Muscle layer of duodenum (tissue), 2 donors: ENCODE data around the gene AURKA.
A peak's percentile ranks its signal among the peaks of the same experiment; 100 is the strongest.
"Not testable (repeated sequence)": the region's sequence is repeated elsewhere in the genome, so short reads cannot be mapped to it uniquely, and the experiment has no call there.

Source experiments
- H3K27ac ChIP-seq: one replicate; pipeline ENCODE4 v1.7.0; 2013; ENCODE audit warnings: mild to moderate bottlenecking, low read length
- H3K27me3 ChIP-seq: one replicate; pipeline ENCODE4 v1.7.0; 2013; ENCODE audit warnings: low read depth, mild to moderate bottlenecking, control low read depth, low read length
- H3K36me3 ChIP-seq, 2 donors: one replicate each; pipeline ENCODE4 v1.7.0; 2013; ENCODE audit warnings: low read length in 2 of 2, control low read depth in 1 of 2, mild to moderate bottlenecking in 1 of 2; ENCODE audit not compliant: insufficient read depth in 2 of 2, control insufficient read depth in 1 of 2
- H3K4me1 ChIP-seq, 2 donors: one replicate each; pipeline ENCODE4 v1.7.0; 2013; ENCODE audit warnings: low read length in 2 of 2, mild to moderate bottlenecking in 2 of 2, control low read depth in 1 of 2, moderate library complexity in 1 of 2; ENCODE audit not compliant: insufficient read depth in 2 of 2, control insufficient read depth in 1 of 2
- H3K4me3 ChIP-seq, 2 donors: one replicate each; pipeline ENCODE4 v1.7.0; 2013; ENCODE audit warnings: low read length in 2 of 2, low read depth in 1 of 2, mild to moderate bottlenecking in 1 of 2
- H3K9me3 ChIP-seq, 2 donors: one replicate each; pipeline ENCODE4 v1.7.0; 2013; ENCODE audit warnings: low read length in 2 of 2, control low read depth in 1 of 2, mild to moderate bottlenecking in 1 of 2; ENCODE audit not compliant: control insufficient read depth in 1 of 2
- donor health status: healthy.

The AURKA gene

DNA sequence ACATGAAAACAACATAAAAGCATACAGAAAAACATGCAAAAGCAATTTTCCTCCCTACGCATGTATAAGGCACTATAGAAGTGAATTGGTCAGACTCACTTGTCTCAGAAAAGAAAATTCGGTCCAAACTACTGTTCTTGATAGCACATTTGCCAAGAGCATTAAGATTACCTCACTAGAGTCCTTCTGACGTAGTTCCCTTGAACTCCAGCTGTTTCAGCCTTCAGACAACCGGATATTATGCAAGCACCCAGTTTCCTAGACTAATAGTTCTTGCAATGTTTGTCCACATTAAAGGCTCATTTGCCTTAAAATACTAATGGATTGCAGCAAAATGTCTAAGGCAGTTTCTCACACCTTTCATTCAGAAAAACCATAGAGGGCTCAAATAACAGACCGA, 17.5 kb upstream of the AURKA start:
- Histone ChIP-seq H3K9me3 (no peaks in the 10 kb centered on the region), H3K27me3 (no peaks in the 10 kb centered on the region), H3K36me3 (peaks cover 21 to 36% of the 10 kb centered on the region in 2 donors), H3K27ac (peak overlapping the region; percentile 5), H3K4me3 (no peak overlapping the region), H3K4me1 (peaks cover 0 to 9% of the 10 kb centered on the region in 2 donors)

DNA sequence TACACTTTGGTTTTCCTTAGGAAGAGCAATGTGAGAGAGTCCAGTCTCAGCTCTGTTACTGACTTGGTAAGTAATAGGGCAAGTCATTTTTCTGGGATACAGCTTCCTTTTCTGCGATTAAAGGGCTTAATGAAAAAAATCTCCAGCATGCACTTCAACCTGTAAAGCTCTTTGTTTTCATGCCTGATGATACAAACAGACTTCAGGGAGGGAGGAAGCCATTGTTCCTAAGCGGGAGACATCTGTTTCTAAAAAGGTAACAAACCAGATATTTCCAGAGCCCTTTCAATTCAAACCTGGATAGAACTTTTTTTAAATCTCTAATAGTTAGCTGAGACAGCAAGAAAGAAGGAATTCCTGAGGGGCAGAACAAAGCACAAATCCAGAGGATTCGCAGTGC, 14.9 kb upstream of the AURKA start:
- Histone ChIP-seq H3K4me1 (peaks cover 0 to 9% of the 10 kb centered on the region in 2 donors), H3K27ac (no peak overlapping the region), H3K4me3 (no peak overlapping the region), H3K9me3 (no peaks in the 10 kb centered on the region), H3K27me3 (no peaks in the 10 kb centered on the region), H3K36me3 (peaks cover 35 to 55% of the 10 kb centered on the region in 2 donors)

DNA sequence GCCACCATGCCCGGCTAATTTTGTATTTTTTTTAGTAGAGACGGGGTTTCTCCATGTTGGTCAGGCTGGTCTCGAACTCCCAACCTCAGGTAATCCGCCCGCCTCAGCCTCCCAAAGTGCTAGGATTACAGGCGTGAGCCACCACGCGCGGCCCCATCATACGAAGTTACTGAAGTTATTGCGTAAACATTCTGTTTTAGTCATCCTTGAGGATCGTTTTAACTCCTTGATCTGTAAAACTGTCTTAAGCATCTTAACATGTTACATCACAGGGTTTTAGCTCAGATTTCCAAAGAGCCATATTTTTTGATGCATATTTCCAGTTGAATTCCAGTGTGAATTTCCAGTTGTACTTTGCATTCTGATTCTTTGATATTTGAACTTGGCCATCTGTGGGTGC, 13.3 kb upstream of the AURKA start:
- H3K9me3 ChIP-seq, H3K27me3 ChIP-seq, H3K4me1 ChIP-seq, H3K27ac ChIP-seq, H3K4me3 ChIP-seq: not testable (repeated sequence)
- H3K36me3 ChIP-seq: peaks cover 43 to 60% of the 10 kb centered on the region in 2 donors

DNA sequence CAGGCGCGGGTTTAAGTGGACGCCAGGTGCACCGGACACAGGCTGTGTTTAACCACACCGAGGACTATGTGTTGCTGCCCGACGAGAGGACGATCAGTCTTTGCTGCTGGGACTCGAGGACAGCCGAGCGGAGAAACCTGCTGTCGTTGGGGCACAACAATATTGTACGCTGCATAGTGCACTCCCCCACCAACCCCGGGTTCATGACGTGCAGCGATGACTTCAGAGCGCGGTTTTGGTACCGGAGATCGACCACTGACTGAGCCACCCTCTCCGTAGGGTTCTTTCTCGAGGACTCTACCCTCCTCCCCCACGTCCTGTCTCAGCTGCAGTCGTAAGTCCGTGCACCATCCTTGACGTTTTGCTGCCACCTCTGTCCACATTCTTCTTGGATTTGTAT, 11.4 kb upstream of the AURKA start:
- Histone ChIP-seq H3K27ac (no peak overlapping the region), H3K4me3 (no peak overlapping the region), H3K9me3 (no peaks in the 10 kb centered on the region), H3K4me1 (no peaks in the 10 kb centered on the region), H3K36me3 (peaks cover 59 to 70% of the 10 kb centered on the region in 2 donors), H3K27me3 (no peaks in the 10 kb centered on the region)

DNA sequence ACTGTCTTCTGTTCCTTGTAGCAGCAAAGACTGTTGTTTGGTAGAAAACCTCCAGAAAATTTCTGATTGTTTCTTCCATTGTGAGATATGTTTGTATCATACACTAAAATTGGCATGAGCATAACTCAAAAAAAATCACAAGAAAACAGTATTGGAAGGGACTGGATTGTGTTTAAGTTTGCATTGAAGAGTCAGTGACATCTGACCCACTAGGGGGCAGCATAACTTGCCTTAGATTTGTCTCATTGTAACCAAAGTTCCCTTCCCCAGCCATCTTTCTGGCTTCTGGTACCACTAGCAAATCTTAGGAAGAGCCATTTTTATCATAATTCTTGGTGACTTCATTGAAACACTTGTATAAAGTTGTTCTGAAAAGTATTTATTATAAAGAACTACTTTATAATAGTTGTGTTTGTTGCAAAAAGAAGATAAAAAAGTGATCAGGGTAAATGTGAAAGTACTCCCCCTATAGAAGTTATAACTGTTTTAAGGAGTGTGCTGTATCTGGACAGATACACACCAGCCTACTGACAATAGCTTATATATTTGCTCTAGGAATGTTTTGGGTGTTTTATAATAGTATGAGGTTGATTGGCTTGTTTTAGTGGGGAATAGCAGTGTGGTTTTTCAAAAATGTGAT, 8.1 kb upstream of the AURKA start:
- no peaks in the 10 kb centered on the region for H3K4me1 ChIP-seq
- no peak overlapping the region for H3K27ac ChIP-seq
- peaks cover 64 to 72% of the 10 kb centered on the region in 2 donors for H3K36me3 ChIP-seq
- no peak overlapping the region for H3K4me3 ChIP-seq
- no peaks in the 10 kb centered on the region for H3K27me3 ChIP-seq
- H3K9me3 ChIP-seq: no peaks in the 10 kb centered on the region

DNA sequence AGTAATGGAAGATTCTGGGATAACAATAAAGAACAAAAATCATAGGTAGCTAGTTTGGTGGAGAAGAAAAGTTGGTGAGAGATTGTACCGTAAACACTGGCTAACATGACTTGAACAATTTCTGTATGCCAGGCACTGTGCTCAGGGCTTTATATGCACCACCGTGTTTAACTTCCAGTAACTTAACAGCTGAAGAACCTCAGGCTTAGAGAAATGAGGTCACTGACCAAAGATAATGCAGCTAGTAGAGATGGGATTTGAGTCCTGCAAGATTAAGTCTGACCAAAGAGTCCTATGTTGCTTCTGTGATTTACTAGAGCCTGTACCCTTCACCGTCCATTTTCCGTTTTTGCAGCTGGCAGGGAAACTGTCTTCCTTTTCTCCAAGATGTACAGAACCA, 3.2 kb upstream of the AURKA start:
- H3K27ac ChIP-seq: no peak overlapping the region
- H3K4me1 ChIP-seq: peaks cover 5 to 18% of the 10 kb centered on the region in 2 donors
- H3K4me3 ChIP-seq: no peak overlapping the region
- no peaks in the 10 kb centered on the region for H3K27me3 ChIP-seq
- H3K36me3 ChIP-seq: peaks cover 41 to 45% of the 10 kb centered on the region in 2 donors
- H3K9me3 ChIP-seq: no peaks in the 10 kb centered on the region

DNA sequence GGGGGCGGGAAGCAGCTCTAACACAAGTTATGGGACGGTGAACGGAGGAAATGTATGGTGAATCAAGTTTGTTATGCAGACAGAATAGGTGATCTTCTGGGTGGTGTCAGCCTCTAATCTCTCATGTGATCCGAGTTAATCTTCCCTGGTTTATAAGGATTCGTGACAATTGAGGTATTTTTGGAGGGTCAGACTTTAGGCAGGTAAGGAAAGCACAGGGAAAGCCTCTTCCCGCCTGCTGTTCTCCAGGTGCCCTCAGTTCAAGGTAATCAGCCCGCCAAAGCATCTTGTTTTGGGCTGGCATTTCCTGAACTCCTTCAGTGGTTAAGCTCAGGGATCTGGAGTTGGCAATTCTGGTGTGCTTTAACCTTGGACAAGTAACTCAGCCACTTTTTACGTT, 1.6 kb upstream of the AURKA start:
- Histone ChIP-seq H3K27me3 (no peaks in the 10 kb centered on the region), H3K9me3 (no peaks in the 10 kb centered on the region), H3K4me3 (peak overlapping the region; percentile 95), H3K4me1 (peaks cover 5 to 18% of the 10 kb centered on the region in 2 donors), H3K36me3 (peaks cover 26 to 33% of the 10 kb centered on the region in 2 donors), H3K27ac (no peak overlapping the region)

DNA sequence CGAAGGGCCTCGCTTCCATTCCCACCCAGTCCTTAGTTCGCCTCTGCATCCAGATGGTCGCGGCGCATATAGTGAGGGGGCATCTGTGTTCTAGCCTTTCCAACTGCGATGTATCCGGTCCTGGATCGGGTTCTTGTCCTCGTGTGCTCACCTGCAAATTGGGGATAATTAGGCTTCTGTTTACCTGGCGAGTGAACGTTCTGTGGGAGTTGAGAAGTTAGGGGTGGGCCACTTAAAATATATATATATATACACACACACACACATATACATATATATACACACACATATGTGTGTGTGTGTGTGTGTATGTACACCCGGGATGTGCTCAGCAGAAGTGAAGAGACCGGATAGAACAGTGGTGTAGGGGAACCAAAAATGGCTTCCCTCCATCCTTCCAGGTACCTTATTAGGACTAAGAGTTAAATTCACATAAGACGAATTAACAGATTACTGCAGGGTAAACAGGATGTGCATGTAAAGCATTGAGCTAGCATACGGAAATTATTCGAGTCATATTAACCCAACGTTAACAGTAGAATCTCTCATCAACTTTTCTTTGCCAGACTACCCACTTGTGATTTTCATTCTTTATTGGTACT, 967 bp upstream of the AURKA start:
- peaks cover 22 to 30% of the 10 kb centered on the region in 2 donors for H3K36me3 ChIP-seq
- H3K4me1 ChIP-seq: peaks cover 5 to 18% of the 10 kb centered on the region in 2 donors

DNA sequence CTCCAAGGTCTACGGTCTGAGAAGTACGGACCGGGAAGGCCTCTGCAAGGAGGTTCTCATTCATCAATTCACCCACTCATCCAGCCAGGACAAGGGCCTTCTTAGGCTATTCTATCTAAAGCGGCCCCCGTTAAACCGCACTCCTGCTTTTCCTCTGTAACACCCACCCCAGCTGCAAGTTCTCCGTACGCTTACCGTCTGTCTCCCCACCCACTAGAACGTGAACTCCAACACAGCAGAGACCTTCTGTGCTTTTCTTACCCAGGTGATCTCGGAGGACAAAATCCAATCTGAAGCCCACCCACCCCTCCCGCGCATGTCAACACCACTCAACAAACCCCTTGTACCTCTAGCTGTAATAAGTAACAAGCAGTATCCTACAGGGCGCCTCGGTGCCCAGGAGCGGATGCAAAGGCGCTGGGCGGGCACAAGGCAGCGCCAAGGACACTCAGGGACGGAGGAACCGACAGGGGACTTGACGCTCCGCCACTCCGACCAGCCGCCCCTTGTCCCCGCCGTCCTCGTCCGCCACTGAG, 351 bp downstream of the AURKA start:
- Histone ChIP-seq H3K4me3 (peak overlapping the region; percentile 95), H3K4me1 (peaks cover 5 to 18% of the 10 kb centered on the region in 2 donors), H3K9me3 (no peaks in the 10 kb centered on the region), H3K27ac (peak overlapping the region; percentile 94), H3K27me3 (no peaks in the 10 kb centered on the region), H3K36me3 (peaks cover 9 to 17% of the 10 kb centered on the region in 2 donors)

More for the DNA sequence above, 967 bp upstream of the AURKA start:
- H3K9me3 ChIP-seq: no peaks in the 10 kb centered on the region
- H3K4me3 ChIP-seq: peak overlapping the region; percentile 95
- H3K27ac ChIP-seq: peak overlapping the region; percentile 94
- no peaks in the 10 kb centered on the region for H3K27me3 ChIP-seq

DNA sequence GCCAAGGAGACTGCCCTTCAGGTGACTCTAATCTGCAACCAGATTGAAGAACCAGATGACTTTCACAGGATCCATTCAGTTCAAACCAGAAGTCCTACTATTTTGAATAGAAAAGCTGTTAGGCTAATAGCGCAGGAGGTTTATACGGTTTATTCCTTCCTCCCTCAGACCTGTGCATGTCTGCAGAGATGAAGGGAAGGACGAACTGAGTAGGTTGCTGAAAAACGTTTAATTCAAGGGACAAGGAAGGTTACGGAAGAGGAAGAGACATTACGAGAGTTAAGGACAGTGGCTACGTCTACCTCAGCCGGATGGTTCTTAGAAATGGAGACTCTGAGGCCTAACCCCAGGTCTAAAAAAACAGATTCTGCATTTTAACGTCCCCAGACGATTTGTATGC, 978 bp downstream of the AURKA start:
- H3K4me1 ChIP-seq: peaks cover 5 to 18% of the 10 kb centered on the region in 2 donors
- peak overlapping the region; percentile 95 for H3K4me3 ChIP-seq
- H3K36me3 ChIP-seq: peaks cover 7 to 13% of the 10 kb centered on the region in 2 donors
- H3K9me3 ChIP-seq: no peaks in the 10 kb centered on the region
- no peak overlapping the region for H3K27ac ChIP-seq
- H3K27me3 ChIP-seq: no peaks in the 10 kb centered on the region

DNA sequence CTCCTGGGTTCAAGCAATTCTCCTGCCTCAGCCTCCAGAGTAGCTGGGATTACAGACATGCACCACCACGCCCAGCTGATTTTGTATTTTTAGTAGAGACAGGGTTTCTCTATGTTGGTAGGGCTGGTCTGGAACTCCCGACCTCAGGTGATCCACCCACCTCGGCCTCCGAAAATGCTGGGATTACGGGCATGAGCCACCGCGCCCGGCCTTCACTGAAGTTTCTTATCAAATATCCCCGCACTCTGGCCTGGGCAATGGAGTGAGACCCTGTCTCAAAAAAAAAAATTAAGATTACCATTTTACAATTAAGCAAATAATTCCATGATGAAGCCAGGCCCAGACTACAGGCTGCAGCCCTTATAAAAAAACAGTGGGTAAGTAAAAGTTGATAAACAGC, 1.6 kb downstream of the AURKA start:
- H3K36me3 ChIP-seq, H3K27me3 ChIP-seq, H3K9me3 ChIP-seq, H3K4me3 ChIP-seq, H3K27ac ChIP-seq: not testable (repeated sequence)
- H3K4me1 ChIP-seq: peaks cover 5 to 18% of the 10 kb centered on the region in 2 donors
